22Rv1 (cell line): ENCODE data around the gene CLINT1.

ENCODE experiments used
- ZFX ChIP-seq: fragments of 450-650 bp; IDR thresholded peaks from 2 replicates; pipeline ENCODE4 v1.6.1; 2017; ENCODE audit warnings: antibody characterized with exemption, borderline replicate concordance
- TF ChIP-seq, protein P1 (sequence below): fragments of 450-650 bp; IDR thresholded peaks from 2 replicates; pipeline ENCODE4 v1.5.1; 2017; ENCODE audit warnings: mild to moderate bottlenecking

DNA sequence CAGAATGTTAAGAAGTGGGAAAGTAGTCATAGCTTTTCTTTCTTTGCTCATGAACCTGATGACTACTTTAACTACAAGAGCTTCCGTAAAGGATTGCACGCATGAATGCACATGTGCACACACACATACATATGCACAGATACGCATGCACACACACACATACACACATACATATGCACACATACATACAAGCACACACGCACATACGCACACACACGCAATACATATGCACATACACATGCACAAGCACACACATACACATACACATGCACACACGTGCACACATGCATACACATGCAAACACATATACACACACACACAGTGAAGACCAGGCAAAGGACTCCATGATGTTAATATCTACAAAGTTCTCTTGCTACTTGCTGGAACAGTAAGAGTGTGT is 92.5 kb downstream of the CLINT1 start:
- TF ChIP-seq, protein P1, sequence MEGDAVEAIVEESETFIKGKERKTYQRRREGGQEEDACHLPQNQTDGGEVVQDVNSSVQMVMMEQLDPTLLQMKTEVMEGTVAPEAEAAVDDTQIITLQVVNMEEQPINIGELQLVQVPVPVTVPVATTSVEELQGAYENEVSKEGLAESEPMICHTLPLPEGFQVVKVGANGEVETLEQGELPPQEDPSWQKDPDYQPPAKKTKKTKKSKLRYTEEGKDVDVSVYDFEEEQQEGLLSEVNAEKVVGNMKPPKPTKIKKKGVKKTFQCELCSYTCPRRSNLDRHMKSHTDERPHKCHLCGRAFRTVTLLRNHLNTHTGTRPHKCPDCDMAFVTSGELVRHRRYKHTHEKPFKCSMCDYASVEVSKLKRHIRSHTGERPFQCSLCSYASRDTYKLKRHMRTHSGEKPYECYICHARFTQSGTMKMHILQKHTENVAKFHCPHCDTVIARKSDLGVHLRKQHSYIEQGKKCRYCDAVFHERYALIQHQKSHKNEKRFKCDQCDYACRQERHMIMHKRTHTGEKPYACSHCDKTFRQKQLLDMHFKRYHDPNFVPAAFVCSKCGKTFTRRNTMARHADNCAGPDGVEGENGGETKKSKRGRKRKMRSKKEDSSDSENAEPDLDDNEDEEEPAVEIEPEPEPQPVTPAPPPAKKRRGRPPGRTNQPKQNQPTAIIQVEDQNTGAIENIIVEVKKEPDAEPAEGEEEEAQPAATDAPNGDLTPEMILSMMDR = no peak
- no peak for TF ChIP-seq ZFX
